GM21737 (cell line): Measurements from ENCODE around the gene CMYA5.
"Not testable (repeated sequence)": the region's sequence is repeated elsewhere in the genome, so short reads cannot be mapped to it uniquely, and the experiment has no call there.

Experiments
- ATAC-seq: cut with Tn5 transposase; IDR thresholded peaks from one replicate; pipeline ENCODE4 v1.9.1; 2021; ENCODE audit warnings: mild to moderate bottlenecking, moderate library complexity; ENCODE audit not compliant: unreplicated experiment

Gene CMYA5

DNA sequence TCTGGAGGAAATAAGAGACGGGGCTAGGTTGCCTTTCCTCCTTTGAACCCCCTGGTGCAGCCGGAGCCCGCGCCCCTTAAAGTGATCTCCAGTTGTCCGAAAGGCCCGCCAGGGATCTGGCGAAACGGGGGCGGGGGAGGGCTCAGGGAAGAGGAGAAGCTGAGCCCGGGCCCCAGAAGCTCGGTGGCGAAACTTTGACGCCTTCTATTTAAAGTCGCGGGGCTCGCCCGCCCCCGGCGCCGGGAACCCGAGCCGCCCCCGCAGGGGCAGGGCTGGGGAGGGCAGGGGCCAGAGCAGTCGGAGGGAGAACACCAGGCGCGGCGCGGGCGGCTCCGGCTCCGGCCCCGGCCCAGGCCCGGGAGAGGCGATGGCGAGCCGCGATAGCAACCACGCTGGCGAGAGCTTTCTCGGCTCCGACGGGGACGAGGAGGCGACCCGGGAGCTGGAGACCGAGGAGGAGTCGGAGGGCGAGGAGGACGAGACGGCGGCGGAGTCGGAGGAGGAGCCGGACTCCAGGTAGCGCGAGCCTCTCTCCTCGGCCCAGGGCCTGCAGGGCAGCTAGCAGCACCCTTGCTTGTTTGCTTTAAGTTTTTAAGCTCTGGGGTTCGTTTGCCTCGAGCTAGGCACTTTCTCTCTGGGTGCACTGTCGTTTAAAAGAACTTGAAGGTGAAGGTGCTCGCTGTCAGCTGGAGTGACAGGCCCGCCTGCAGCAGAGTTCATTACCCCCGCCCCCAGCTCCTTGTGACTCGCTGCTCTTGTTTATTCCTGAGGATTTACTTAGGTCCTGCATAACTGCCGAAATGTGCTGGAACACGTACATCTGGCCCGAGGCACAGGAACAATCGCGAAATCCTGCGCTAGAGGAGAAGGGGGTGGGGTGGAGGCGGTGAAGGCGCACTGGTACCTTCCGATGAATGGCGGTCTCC, at the start of gene CMYA5:
TSS of gene CMYA5 (plus strand) at position 296 of the 926 bp plus-strand sequence. CDS start at position 368, 72 bp downstream.
- ATAC-seq: no peak

DNA sequence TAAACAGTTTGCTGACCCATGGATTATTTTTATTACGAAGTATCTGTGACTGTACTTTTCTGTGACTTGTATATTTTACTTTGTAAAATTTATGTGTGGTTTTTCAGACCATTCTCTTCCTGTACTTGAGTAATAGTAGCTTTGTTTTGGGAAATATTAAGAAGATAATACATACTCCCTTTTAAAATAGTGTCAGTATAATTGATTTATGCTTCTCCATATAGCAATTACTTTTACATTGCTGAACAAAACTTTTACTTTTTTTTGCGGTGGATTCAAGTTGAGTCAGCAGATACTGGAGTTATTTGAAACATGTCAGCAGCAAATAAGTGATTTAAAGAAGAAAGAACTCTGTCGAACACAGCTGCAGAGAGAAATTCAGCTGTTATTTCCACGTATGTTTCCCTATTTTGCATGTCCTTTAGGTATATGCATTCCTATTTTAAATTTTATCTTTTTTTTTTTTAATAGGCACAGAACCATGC, 49.0 kb upstream of the CMYA5 start:
- ATAC-seq: no peak

DNA sequence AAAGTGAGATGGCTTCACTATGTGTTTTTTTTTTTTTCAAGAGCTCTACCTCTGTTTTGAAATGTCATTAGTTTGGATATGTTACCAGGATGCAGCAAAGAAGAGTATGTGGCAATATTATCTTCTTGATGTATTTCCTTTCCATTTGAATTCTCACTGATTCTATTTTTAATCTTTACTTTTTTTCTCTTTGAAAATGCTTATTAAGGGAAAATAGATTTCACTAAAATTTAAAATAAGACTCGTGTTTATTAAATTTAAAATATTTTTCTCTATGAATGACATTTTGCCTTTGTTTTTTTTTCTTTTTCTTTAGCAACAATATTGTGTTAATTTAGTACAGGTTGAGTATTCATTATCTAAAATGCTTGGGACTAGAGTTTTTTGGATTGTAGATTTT, 48.2 kb upstream of the CMYA5 start:
- no peak for ATAC-seq

DNA sequence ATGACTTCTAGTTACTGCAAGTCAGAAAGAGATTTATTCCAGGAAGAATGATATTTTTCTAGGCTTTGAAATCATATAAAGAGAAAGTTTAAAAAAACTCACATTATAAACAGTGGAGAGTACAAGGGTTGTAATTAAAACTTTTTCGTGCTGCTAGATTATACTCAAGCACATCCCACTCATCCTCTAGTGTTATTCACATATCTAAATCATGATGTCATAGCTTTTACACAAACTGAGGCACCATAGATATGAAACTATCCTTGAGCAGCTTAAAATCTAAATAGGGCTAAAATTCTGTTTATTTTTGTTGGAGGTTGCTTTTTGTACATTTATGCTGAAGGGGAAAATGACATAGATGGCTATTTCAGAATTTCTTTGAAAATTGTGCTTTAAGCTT, 47.4 kb upstream of the CMYA5 start:
- ATAC-seq: no peak

GRCh38 chr5:79653843-79654242, 35.8 kb upstream of the CMYA5 start:
- ATAC-seq: no peak

DNA sequence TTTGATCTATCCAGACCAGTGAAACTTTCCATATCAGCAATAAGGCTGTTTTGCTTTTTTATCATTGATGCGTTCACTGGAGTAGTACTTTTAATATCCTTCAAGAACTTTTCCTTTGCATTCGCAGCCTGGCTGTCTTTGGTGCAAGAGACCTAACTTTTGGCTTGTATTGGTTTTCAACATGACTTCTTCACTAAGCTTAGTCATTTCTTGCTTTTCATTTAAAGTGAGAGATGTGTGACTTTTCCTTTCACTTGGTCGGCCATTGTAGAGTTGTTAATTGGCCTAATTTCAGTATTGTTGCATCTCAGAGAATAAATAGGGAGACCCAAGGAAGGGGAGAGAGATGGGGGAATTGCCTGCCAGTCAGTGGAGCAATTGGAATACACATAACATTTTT, 26.4 kb upstream of the CMYA5 start:
- no peak for ATAC-seq

- ATAC-seq: no peak
Observed at GRCh38 chr5:79666758-79667157, 22.9 kb upstream of the CMYA5 start.

GRCh38 chr5:79672392-79672791, 17.2 kb upstream of the CMYA5 start:
- ATAC-seq: no peak

GRCh38 chr5:79676354-79676753, 13.3 kb upstream of the CMYA5 start:
- ATAC-seq: not testable (repeated sequence)

GRCh38 chr5:79682102-79682501, 7.5 kb upstream of the CMYA5 start:
- ATAC-seq: not testable (repeated sequence)

DNA sequence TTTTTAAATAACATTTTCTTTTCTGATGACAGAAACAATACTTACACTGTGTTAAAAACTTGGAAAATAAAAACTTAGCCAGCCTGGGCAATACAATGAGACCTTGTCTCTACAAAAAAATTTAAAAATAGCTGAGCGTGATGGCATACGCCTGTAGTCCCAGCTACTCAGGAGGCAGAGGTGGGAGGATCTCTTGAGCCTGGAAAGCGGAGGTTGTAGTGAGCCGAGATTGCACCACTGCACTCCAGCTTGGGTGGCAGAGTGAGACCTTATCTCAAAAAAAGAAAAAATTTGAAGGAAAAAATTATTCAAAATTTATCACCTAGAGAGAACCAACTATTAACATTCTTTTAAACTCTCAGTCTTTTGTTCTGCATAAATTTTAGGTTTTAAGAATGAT, 4.9 kb upstream of the CMYA5 start:
- no peak for ATAC-seq

DNA sequence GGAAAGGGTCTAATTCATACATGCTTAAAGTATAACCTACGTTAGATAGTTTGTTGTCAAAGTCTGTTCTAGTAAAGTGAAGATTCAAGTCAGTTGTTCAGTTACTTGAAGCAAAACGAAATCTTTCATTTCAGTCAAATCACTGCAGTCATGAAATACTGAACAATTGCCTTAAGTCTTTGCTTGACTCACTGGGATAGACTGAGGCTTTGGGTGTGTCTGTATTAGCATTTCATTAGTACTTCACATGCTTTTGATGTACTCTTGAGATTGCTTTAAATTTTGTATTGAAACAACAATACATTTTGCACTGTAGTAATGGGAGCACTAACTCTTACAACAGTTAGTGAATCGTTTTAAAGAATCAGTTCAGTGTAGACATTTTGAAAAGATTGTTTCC, 4.0 kb upstream of the CMYA5 start:
- no peak for ATAC-seq

DNA sequence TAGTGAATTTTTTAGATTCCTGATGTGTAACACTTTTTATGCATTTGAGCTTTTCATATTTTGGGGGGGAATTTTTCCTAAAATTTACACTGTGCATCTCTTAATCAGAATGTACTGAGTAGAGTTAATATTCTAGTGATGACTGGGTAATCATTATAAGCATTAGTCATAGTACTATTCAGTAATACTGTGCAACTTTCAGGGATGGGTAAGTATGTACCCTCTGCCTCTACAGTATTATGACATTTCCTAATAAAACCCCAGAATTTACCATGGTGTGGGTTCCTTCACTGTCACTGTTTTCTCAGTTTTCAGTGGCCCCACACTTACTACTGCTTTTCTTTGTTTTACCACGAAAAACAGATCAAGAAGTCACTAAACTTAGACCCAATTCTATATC, 2.8 kb upstream of the CMYA5 start:
- no peak for ATAC-seq

DNA sequence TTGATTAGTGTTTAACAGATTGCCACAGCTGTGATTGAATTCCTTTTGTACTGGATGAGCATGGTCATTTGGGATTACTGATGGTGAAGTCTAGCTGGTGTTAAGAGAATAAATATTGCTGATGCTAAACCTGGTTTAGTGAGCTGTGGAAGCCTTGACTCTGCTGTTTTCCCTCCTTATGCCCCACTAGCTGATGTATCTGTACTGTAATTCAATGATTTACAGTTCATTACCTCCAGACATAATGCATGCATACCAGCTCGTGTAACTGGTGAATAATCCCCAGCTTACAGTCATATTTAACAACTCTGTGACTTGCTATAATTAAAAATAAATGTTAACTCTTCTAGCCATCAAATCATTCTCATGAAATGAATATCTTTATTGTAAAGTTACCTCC, 1.7 kb upstream of the CMYA5 start:
- ATAC-seq: no peak

DNA sequence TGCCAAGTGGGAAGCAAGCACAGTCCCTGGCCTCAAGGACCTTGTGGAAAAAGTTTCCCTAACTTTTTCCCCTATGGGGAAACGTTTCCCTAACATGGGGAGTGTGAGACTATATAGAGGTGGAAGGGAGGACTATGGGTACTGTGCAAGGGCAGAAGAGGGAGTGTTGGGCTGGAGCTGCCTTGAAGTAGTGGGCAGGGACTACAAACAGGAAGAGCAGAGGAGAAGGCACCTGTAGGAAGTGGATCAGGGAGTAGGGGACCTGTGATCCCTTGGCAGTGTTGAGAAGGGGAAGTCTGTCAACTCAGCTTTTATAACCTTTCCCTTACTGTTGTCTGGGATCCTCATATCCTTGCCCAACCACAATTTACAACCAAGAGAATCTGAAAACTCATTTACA, 1.4 kb downstream of the CMYA5 start:
- ATAC-seq: no peak

DNA sequence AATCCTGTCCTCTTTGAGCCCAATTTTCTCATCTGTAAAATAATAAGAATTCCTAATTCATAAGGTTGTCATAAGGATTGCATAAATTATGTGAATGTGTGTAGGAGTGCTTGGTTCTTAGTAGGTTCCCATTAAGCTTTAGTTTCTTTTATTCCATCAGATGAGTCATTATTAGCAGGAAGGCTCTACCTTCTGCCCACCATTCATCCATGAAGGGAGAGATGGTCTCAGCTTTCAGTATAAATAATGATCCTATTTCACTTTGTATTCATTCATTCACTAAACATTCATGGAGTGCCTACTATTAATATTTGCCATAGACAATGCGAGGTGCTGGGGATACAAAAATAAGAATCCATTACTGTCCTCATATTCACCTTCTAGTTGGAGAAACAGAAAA, 3.0 kb downstream of the CMYA5 start:
- ATAC-seq: no peak

GRCh38 chr5:79694183-79694582, 4.5 kb downstream of the CMYA5 start:
- no peak for ATAC-seq

- no peak for ATAC-seq
Observed at GRCh38 chr5:79694652-79695051, 5.0 kb downstream of the CMYA5 start.

DNA sequence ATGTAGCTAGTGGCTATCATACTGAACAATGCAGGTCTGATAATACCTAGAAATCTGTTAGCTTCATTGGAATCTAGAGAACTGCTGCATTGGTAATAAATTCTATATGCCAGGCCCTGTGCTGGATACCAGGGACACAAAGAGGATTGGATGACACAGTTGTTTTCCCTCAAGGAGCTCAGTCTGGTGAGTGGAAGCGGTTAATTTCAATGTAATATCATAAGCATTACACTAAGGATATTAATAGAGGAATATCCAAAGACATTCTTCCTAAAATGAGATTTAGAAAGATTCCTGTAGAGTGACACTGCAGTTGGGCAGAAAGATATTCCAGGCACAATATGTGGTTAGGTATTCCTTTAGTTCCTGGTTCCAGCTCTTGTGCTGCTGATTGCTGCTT, 5.9 kb downstream of the CMYA5 start:
- ATAC-seq: no peak

DNA sequence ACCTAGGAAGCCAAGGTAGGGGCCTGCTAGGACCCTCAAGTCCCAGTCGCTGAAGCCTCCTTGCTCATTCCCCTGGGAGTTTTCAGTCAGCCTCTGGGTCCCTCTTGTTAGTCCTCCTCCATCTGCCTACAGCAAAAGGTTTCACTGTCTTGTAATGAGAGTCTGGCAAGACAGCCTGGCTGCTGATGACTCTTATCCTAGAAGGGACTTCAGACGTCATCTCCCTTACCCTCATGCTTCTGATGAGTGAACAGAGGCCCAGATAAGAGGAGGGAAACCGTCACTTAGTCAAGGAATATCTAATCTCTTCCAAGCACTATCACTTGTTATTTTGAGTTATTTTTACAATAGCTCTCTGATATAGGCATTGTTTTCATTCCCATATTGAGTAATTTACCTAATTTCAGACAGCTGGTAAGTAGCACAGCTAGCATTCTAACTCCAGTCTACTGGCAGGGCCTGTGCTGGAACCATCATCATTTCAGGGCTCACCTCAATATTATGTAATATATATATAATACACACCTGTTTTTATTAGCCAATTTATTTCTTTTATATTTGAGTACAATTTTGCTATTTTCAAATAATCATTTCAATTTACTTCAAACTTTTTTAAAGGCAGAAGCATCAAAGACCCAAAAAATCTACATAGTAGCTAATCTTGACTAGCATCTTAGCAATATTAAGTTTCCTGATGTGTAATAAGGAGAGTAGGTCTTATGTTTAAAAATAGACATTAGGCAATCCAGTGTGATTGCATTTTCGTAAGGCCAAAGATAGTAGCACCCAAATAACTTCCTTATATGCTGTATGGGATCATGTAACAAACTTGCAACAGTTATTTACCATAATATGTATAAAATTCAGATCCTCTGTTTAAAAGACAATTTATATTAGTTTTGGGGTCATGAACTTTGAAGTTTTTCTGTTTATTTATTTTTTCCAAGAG, 7.9 kb downstream of the CMYA5 start:
- ATAC-seq: no peak

DNA sequence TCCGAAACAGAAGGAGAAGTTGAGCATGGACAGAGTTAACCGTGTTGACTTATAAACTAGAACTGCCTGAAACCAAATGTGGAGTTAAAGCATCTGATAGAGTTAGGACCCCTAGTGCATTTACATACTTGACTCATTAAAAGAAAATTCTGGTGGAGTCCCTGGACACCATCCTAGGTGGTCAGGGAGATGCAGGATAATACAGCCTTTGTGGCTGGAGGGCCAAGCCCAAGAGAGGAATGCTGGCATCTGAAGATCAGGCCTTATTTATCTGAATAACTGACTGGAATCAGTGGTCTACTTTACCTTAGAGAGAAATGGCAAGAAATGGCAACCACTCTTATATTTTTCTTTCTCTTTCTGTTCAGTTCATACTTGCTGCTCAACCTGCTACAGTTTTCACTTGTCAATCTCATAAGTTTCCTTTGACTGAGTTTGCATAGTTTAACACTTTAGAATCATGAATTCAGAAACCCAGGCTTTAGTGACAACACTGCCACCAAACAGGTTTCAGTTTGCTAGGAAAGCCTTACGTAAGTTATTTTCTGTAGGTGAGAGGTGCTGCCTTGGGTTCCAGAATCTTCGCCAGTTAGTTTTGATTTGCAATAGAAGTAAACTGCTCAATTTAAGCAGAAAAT, 10.2 kb downstream of the CMYA5 start:
- peak; percentile 62 for ATAC-seq
